AG04450 (cell line): ENCODE results near the gene SCP2. TPM values are rescaled to one million over a fixed set of nuclear protein-coding genes. Genes with fewer than 3 reads are reported as not detected.

Experiments
- CTCF ChIA-PET: fragments of 300-600, 350-600 bp; formaldehyde crosslinking; extraction: SDS; loops from one replicate; lab custom pipeline; 2022; ENCODE audit warnings: antibody characterized with exemption, inconsistent platforms; lab: Charles Lee
- POLR2A ChIA-PET: fragments of 350-600 bp; formaldehyde crosslinking; extraction: SDS; loops from one replicate; lab custom pipeline; 2021; ENCODE audit warnings: antibody characterized with exemption, inconsistent platforms; lab: Yijun Ruan, JAX
- DNase-seq: peaks from one replicate; pipeline ENCODE4 v3.0.0-alpha.2; 2011; ENCODE audit warnings: low read depth, low spot score
- H3K27ac ChIP-seq: one replicate; pipeline ENCODE4 v1.5.1; 2012; ENCODE audit warnings: low read depth, low read length, control low read depth
- H3K27me3 ChIP-seq: one replicate; pipeline ENCODE4 v1.6.0; 2012; ENCODE audit warnings: low read length; ENCODE audit not compliant: control insufficient read depth, insufficient read depth
- H3K4me3 ChIP-seq: 2 replicates; pipeline ENCODE4 v1.5.1; 2011; ENCODE audit warnings: mild to moderate bottlenecking, low read depth, low read length, control low read depth
- H3K9me3 ChIP-seq: 2 replicates; pipeline ENCODE4 v1.5.1; 2012; ENCODE audit warnings: low read length; ENCODE audit not compliant: control insufficient read depth, insufficient read depth
- CTCF ChIP-seq: IDR thresholded peaks from 2 replicates; pipeline ENCODE4 v1.5.1; 2011; ENCODE audit warnings: low read depth, low read length, control low read depth, inconsistent platforms
- polyA plus RNA-seq: library from polyadenylated mRNA; depleted of rRNA; stranded (reverse); fragments of >200 nt; gene quantifications from 2 replicates; pipeline ENCODE4 v1.2.3, GENCODE V29; 2011

The SCP2 gene
- polyA plus RNA-seq, 1 experiment: 278 TPM

GRCh38 chr1:53015508-53015860 is 88.4 kb downstream of the SCP2 start:
- Histone ChIP-seq H3K4me3 (peak overlapping the region; percentile 69), H3K27ac (no peak overlapping the region), H3K27me3 (no peaks in the 10 kb centered on the region), H3K9me3 (no peaks in the 10 kb centered on the region)
- CTCF ChIA-PET: interaction anchor here (1.5 kb wide), 1 partner anchor 42 kb away, joined by 4 read pairs; no protein-coding TSS in a partner anchor
- TF ChIP-seq CTCF: no peak
- POLR2A ChIA-PET: no interaction called here
- DNase-seq: no peak

GRCh38 chr1:53016705-53017104 is 89.6 kb downstream of the SCP2 start:
- no peaks in the 10 kb centered on the region for H3K27me3 ChIP-seq
- CTCF ChIA-PET: interaction anchor here (1.5 kb wide), 1 partner anchor 11 kb away, joined by 4 read pairs; no protein-coding TSS in a partner anchor
- H3K27ac ChIP-seq: no peak overlapping the region
- H3K4me3 ChIP-seq: peak overlapping the region; percentile 69
- TF ChIP-seq CTCF: no peak
- no peak for DNase-seq
- H3K9me3 ChIP-seq: no peaks in the 10 kb centered on the region
- POLR2A ChIA-PET: no interaction called here

- DNase-seq: no peak
- no peaks in the 10 kb centered on the region for H3K9me3 ChIP-seq
- CTCF ChIA-PET: no interaction called here
- TF ChIP-seq CTCF: no peak
- no peaks in the 10 kb centered on the region for H3K27me3 ChIP-seq
- POLR2A ChIA-PET: interaction anchor here (0.7 kb wide), 2 partner anchors 33 to 188 kb away, joined by 3 read pairs; no protein-coding TSS in a partner anchor
- no peak overlapping the region for H3K4me3 ChIP-seq
- H3K27ac ChIP-seq: no peak overlapping the region
These were observed 93.5 kb downstream of the SCP2 start for GRCh38 chr1:53020588-53020987.

- no peak for DNase-seq
- POLR2A ChIA-PET: no interaction called here
- Histone ChIP-seq H3K4me3 (no peak overlapping the region), H3K9me3 (no peaks in the 10 kb centered on the region), H3K27me3 (no peaks in the 10 kb centered on the region), H3K27ac (no peak overlapping the region)
- TF ChIP-seq CTCF: no peak
- CTCF ChIA-PET: no interaction called here
These were observed 95.1 kb downstream of the SCP2 start for GRCh38 chr1:53022179-53022578.

GRCh38 chr1:53023546-53023945 is 96.5 kb downstream of the SCP2 start:
- no peaks in the 10 kb centered on the region for H3K27me3 ChIP-seq
- no peaks in the 10 kb centered on the region for H3K9me3 ChIP-seq
- CTCF ChIA-PET: no interaction called here
- H3K27ac ChIP-seq: no peak overlapping the region
- TF ChIP-seq CTCF: no peak
- H3K4me3 ChIP-seq: no peak overlapping the region
- no peak for DNase-seq
- POLR2A ChIA-PET: no interaction called here
